BE2C (cell line): ENCODE measurements around the gene GPR108. TPM values are rescaled to one million over a fixed set of nuclear protein-coding genes. Genes with fewer than 3 reads are reported as not detected.
"Not testable (repeated sequence)": the region's sequence is repeated elsewhere in the genome, so short reads cannot be mapped to it uniquely, and the experiment has no call there.

Source experiments
- DNase-seq: peaks from one replicate; pipeline ENCODE4 v3.0.0-alpha.2; 2020
- H3K27me3 ChIP-seq: fragments of 250-450 bp; sonication (Bioruptor Pico); 2 replicates; pipeline ENCODE4 v1.5.1; 2020; ENCODE audit warnings: mild to moderate bottlenecking
- H3K36me3 ChIP-seq: fragments of 250-450 bp; sonication (Bioruptor Pico); 2 replicates; pipeline ENCODE4 v1.5.1; 2020; ENCODE audit warnings: mild to moderate bottlenecking
- H3K4me1 ChIP-seq: fragments of 250-450 bp; sonication (Bioruptor Pico); 2 replicates; pipeline ENCODE4 v1.5.1; 2020
- H3K4me3 ChIP-seq: 2 replicates; pipeline ENCODE4 v1.5.1; 2011; ENCODE audit warnings: low read depth, low read length
- H3K9me3 ChIP-seq: fragments of 250-450 bp; sonication (Bioruptor Pico); 2 replicates; pipeline ENCODE4 v1.5.1; 2020
- polyA plus RNA-seq: library from polyadenylated mRNA; unstranded; fragments of >200 nt; gene quantifications from one replicate; pipeline ENCODE4 v1.2.1, GENCODE V29; 2012; ENCODE audit warnings: low read depth, missing spikeins; ENCODE audit not compliant: insufficient read length, insufficient read depth
- TF ChIP-seq, protein P1 (sequence below): IDR thresholded peaks from 2 replicates; pipeline ENCODE4 v1.5.1; 2012; ENCODE audit warnings: mild to moderate bottlenecking, low read depth, low read length

The GPR108 gene
- polyA plus RNA-seq: 71.0 TPM

DNA sequence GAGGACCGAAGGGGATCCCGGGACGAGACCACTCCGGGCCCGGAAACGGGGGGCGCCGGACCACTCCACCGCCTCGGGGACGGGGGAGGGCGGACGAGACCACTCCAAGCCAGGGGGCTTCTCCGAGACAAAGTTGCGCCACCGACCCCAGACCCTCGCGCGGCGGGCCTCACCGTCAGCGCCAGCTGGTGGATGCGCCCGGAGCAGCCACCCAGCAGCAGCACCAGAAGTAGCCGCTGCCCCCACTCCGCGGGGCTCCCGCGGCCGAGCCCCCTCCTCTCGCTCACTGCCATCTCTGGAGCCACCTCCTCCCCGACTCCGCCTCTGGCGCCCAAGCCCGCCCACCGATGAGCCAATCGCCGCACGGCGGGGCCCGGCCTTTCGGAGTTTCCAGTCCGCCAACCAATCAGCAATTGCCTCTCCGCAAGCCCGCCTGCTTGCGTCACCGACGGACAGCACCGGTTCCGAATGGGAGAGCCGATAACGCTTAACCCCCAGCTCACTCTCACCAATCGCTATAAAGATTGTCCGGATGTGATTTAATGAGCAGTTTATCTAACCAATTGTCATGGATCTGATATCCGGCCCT lies at the start of gene GPR108:
GPR108 (minus strand) TSS at position 297 of the 589 bp plus-strand sequence; CDS start at position 293, 4 bp downstream.
- TF ChIP-seq, protein P1, sequence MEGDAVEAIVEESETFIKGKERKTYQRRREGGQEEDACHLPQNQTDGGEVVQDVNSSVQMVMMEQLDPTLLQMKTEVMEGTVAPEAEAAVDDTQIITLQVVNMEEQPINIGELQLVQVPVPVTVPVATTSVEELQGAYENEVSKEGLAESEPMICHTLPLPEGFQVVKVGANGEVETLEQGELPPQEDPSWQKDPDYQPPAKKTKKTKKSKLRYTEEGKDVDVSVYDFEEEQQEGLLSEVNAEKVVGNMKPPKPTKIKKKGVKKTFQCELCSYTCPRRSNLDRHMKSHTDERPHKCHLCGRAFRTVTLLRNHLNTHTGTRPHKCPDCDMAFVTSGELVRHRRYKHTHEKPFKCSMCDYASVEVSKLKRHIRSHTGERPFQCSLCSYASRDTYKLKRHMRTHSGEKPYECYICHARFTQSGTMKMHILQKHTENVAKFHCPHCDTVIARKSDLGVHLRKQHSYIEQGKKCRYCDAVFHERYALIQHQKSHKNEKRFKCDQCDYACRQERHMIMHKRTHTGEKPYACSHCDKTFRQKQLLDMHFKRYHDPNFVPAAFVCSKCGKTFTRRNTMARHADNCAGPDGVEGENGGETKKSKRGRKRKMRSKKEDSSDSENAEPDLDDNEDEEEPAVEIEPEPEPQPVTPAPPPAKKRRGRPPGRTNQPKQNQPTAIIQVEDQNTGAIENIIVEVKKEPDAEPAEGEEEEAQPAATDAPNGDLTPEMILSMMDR: no peak
- Histone ChIP-seq H3K9me3 (no peaks in the 10 kb centered on the region), H3K4me3 (peak within 1 kb of the TSS; percentile 85), H3K4me1 (peaks cover 5% of the 10 kb centered on the region), H3K27me3 (no peaks in the 10 kb centered on the region), H3K36me3 (no peaks in the 10 kb centered on the region)
- peak; percentile 99 for DNase-seq

DNA sequence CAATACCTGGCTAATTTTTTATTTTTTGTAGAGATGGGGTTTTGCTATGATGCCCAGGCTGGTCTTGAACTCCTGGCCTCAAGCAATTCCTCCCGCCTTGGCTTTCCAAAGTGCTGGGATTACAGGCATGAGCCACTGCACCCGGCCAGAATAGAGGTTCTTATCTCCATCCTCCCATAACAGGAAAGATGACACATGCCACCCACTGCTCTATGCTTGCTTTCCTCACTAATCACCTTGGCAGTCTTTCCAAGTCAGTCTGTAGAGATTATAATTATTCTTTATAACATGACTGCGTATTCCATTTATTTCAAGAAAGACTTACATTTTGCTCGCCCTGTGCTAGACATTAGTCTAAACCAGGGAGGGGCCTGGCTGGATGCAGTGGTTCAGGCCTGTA lies 41.8 kb upstream of the GPR108 start:
- no peak overlapping the region for H3K4me3 ChIP-seq
- H3K36me3 ChIP-seq: no peaks in the 10 kb centered on the region
- TF ChIP-seq, protein P1: no peak
- no peaks in the 10 kb centered on the region for H3K27me3 ChIP-seq
- no peak for DNase-seq
- H3K4me1 ChIP-seq: no peaks in the 10 kb centered on the region
- H3K9me3 ChIP-seq: no peaks in the 10 kb centered on the region

DNA sequence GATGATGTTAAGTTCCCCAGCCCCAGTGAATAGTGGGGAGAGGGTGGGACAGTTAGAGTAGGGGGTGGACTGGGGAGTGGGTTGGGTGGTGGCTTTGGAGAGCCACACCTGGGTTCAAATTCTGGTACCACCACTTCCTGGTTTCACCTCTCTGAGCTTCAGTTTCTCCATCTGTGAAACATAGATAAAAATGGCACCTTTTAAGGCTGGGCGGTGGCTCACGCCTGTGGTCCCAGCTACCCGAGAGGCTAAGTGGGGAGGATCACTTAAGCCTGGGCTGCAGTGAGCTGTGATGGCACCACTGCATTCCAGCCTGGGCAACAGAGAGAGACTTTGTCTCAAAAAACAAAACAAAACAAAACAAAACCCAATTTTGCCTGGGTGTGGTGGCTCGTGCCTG lies 41.0 kb upstream of the GPR108 start:
- TF ChIP-seq, protein P1: no peak
- Histone ChIP-seq H3K36me3 (no peaks in the 10 kb centered on the region), H3K4me1 (no peaks in the 10 kb centered on the region), H3K4me3 (no peak overlapping the region), H3K27me3 (no peaks in the 10 kb centered on the region), H3K9me3 (no peaks in the 10 kb centered on the region)
- DNase-seq: no peak

DNA sequence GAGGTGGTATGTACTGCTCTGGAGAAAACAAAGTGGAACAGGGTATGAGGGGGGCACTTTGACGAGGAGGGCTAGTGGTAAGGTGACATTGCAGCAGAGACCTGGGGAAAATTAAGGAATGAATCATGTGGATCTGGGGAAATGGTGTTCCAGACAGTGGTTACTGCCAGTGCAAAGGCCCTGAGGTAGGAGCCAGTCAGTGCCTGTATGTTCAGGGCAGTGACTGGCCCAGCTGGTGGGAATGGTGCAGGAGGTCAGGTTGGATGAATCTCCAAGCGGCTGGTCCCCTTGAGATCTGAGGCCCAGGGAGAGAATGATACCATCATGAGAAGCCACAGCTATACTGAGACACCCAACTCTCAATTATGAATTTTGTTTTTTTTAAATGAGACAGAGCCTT lies 40.1 kb upstream of the GPR108 start:
- no peaks in the 10 kb centered on the region for H3K36me3 ChIP-seq
- no peaks in the 10 kb centered on the region for H3K27me3 ChIP-seq
- H3K9me3 ChIP-seq: no peaks in the 10 kb centered on the region
- TF ChIP-seq, protein P1: no peak
- no peak for DNase-seq
- no peak overlapping the region for H3K4me3 ChIP-seq
- H3K4me1 ChIP-seq: no peaks in the 10 kb centered on the region

DNA sequence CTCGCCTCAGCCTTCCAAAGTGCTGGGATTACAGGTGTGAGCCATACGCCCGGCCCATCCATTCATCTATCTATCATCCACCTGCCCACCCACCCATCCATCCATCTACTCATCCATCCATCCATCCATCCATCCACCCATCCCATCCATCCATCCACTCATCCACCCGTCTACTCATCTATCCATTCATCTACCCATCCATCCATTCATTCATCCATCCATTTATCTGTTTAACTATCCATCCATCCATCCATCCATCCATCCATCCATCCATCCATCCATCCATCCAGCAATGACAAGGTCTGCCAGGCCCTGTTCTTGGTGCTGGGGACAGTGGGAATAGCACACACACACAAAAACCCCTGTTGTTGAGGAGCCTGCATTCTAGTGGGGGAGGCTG lies 39.6 kb upstream of the GPR108 start:
- Histone ChIP-seq H3K4me1 (no peaks in the 10 kb centered on the region), H3K27me3 (no peaks in the 10 kb centered on the region), H3K9me3 (no peaks in the 10 kb centered on the region), H3K4me3 (no peak overlapping the region), H3K36me3 (no peaks in the 10 kb centered on the region)
- TF ChIP-seq, protein P1: no peak
- DNase-seq: no peak

DNA sequence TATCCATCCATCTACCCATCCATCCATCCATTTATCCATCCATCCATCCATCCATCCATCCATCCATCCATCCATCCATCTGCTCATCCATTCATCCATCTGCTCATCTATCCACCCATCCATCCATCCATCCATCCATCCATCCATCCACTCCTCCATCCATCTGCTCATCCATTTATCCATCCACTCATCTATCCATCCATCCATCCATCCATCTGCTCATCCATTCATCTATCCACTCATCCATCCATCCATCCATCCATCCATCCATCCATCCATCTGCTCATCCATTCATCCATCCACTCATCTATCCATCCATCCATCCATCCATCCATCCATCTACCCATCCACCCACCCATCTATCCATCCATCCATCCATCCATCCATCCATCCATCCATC lies 38.7 kb upstream of the GPR108 start:
- H3K27me3 ChIP-seq: not testable (repeated sequence)

More for the DNA sequence above, 38.7 kb upstream of the GPR108 start:
- H3K9me3 ChIP-seq, H3K36me3 ChIP-seq, H3K4me1 ChIP-seq, H3K4me3 ChIP-seq, DNase-seq: not testable (repeated sequence)
